Liver (tissue), 3 donors: ENCODE data around the gene RPS6KA2.

Experiments used
- FOXA1 ChIP-seq: IDR thresholded peaks from 2 replicates; pipeline ENCODE4 v1.6.1; 2016; ENCODE audit warnings: antibody characterized with exemption
- GABPA ChIP-seq, 2 donors: IDR thresholded peaks in 1 of 2; conservative IDR thresholded peaks in 1 of 2; 2 replicates each; pipeline ENCODE4 v1.6.1; 2016; ENCODE audit warnings: antibody characterized with exemption in 2 of 2, mild to moderate bottlenecking in 1 of 2, moderate library complexity in 1 of 2
- HNF4A ChIP-seq, 2 donors: conservative IDR thresholded peaks; 2 replicates each; pipeline ENCODE4 v1.6.1; 2016; ENCODE audit warnings: antibody characterized with exemption in 2 of 2, mild to moderate bottlenecking in 2 of 2
- HNF4G ChIP-seq: IDR thresholded peaks from 2 replicates; pipeline ENCODE4 v1.6.1; 2016; ENCODE audit warnings: antibody characterized with exemption
- JUND ChIP-seq, 2 donors: IDR thresholded peaks; 2 replicates each; pipeline ENCODE4 v1.6.1; 2016; ENCODE audit warnings: antibody characterized with exemption in 2 of 2
- RAD21 ChIP-seq, 2 donors: IDR thresholded peaks; 2 replicates each; pipeline ENCODE4 v1.6.1; 2016; ENCODE audit warnings: antibody characterized with exemption in 2 of 2, mild to moderate bottlenecking in 2 of 2
- SP1 ChIP-seq: IDR thresholded peaks from 2 replicates; pipeline ENCODE4 v1.6.1; 2018; ENCODE audit warnings: antibody characterized with exemption, mild to moderate bottlenecking
- TAF1 ChIP-seq: conservative IDR thresholded peaks from 2 replicates; pipeline ENCODE4 v1.6.1; 2016; ENCODE audit warnings: antibody characterized with exemption, mild to moderate bottlenecking
- YY1 ChIP-seq: IDR thresholded peaks from 2 replicates; pipeline ENCODE4 v1.6.1; 2016; ENCODE audit warnings: antibody characterized with exemption, mild to moderate bottlenecking
- TF ChIP-seq, protein P1 (sequence below): fragments of 150-350 bp; IDR thresholded peaks from 2 replicates; pipeline ENCODE4 v1.5.1; 2017; ENCODE audit warnings: improper control_type of control experiment, low read depth, low read length; ENCODE audit not compliant: missing input control
- TF ChIP-seq, protein P2 (sequence below): IDR thresholded peaks from 2 replicates; pipeline ENCODE4 v1.6.1; 2016; ENCODE audit warnings: antibody characterized with exemption
- TF ChIP-seq, protein P3 (sequence below): IDR thresholded peaks from 2 replicates; pipeline ENCODE4 v1.6.1; 2016; ENCODE audit warnings: antibody characterized with exemption, mild to moderate bottlenecking
- TF ChIP-seq, protein P4 (sequence below): IDR thresholded peaks from 2 replicates; pipeline ENCODE4 v1.6.1; 2016; ENCODE audit warnings: antibody characterized with exemption
- TF ChIP-seq, protein P5 (sequence below): IDR thresholded peaks from 2 replicates; pipeline ENCODE4 v1.6.1; 2016; ENCODE audit warnings: antibody characterized with exemption
- donor health status: healthy.
- donor health status: healthy.

DNA sequence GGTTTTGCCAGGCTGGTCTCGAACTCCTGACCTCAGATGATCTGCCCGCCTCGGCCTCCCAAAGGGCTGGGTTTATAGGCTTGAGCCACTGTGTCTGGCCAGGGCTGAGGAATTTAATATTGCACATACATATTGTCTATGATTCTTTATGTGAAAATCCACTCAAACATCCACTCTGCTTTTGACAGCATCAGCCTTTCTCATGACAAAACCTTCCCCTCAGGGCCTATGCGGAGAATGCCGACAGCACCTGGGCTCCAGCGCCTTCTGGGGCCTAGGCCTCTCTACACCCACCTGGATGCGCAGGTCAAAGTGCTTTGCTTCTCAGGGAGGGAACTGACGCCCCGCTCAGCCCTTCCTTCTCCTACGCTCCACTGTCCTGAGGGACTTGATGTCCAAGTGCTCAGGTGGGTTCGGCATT lies 46.0 kb downstream of the RPS6KA2 start:
- TF ChIP-seq, protein P1, sequence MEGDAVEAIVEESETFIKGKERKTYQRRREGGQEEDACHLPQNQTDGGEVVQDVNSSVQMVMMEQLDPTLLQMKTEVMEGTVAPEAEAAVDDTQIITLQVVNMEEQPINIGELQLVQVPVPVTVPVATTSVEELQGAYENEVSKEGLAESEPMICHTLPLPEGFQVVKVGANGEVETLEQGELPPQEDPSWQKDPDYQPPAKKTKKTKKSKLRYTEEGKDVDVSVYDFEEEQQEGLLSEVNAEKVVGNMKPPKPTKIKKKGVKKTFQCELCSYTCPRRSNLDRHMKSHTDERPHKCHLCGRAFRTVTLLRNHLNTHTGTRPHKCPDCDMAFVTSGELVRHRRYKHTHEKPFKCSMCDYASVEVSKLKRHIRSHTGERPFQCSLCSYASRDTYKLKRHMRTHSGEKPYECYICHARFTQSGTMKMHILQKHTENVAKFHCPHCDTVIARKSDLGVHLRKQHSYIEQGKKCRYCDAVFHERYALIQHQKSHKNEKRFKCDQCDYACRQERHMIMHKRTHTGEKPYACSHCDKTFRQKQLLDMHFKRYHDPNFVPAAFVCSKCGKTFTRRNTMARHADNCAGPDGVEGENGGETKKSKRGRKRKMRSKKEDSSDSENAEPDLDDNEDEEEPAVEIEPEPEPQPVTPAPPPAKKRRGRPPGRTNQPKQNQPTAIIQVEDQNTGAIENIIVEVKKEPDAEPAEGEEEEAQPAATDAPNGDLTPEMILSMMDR = no peak
- TF ChIP-seq RAD21 (IDR thresholded peaks at IDR 0.05) (no peak), SP1 (no peak), TAF1 (no peak), JUND (IDR thresholded peaks at IDR 0.05) (no peak), YY1 (no peak), HNF4G (no peak), FOXA1 (no peak), GABPA (IDR thresholded peaks at IDR 0.05 in 1 of 2, conservative IDR thresholded peaks at IDR 0.05 in 1 of 2) (no peak), HNF4A (conservative IDR thresholded peaks at IDR 0.05) (no peak)
- TF ChIP-seq, protein P2, sequence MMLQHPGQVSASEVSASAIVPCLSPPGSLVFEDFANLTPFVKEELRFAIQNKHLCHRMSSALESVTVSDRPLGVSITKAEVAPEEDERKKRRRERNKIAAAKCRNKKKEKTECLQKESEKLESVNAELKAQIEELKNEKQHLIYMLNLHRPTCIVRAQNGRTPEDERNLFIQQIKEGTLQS = no peak
- TF ChIP-seq, protein P3, sequence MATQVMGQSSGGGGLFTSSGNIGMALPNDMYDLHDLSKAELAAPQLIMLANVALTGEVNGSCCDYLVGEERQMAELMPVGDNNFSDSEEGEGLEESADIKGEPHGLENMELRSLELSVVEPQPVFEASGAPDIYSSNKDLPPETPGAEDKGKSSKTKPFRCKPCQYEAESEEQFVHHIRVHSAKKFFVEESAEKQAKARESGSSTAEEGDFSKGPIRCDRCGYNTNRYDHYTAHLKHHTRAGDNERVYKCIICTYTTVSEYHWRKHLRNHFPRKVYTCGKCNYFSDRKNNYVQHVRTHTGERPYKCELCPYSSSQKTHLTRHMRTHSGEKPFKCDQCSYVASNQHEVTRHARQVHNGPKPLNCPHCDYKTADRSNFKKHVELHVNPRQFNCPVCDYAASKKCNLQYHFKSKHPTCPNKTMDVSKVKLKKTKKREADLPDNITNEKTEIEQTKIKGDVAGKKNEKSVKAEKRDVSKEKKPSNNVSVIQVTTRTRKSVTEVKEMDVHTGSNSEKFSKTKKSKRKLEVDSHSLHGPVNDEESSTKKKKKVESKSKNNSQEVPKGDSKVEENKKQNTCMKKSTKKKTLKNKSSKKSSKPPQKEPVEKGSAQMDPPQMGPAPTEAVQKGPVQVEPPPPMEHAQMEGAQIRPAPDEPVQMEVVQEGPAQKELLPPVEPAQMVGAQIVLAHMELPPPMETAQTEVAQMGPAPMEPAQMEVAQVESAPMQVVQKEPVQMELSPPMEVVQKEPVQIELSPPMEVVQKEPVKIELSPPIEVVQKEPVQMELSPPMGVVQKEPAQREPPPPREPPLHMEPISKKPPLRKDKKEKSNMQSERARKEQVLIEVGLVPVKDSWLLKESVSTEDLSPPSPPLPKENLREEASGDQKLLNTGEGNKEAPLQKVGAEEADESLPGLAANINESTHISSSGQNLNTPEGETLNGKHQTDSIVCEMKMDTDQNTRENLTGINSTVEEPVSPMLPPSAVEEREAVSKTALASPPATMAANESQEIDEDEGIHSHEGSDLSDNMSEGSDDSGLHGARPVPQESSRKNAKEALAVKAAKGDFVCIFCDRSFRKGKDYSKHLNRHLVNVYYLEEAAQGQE = no peak
- TF ChIP-seq, protein P4, sequence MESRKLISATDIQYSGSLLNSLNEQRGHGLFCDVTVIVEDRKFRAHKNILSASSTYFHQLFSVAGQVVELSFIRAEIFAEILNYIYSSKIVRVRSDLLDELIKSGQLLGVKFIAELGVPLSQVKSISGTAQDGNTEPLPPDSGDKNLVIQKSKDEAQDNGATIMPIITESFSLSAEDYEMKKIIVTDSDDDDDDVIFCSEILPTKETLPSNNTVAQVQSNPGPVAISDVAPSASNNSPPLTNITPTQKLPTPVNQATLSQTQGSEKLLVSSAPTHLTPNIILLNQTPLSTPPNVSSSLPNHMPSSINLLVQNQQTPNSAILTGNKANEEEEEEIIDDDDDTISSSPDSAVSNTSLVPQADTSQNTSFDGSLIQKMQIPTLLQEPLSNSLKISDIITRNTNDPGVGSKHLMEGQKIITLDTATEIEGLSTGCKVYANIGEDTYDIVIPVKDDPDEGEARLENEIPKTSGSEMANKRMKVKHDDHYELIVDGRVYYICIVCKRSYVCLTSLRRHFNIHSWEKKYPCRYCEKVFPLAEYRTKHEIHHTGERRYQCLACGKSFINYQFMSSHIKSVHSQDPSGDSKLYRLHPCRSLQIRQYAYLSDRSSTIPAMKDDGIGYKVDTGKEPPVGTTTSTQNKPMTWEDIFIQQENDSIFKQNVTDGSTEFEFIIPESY = no peak
- TF ChIP-seq, protein P5, sequence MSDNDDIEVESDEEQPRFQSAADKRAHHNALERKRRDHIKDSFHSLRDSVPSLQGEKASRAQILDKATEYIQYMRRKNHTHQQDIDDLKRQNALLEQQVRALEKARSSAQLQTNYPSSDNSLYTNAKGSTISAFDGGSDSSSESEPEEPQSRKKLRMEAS = no peak
